ENCODE measurements around the gene DENND5B. TPM values are rescaled to one million over a fixed set of nuclear protein-coding genes. Genes with fewer than 3 reads are reported as not detected.

Gene DENND5B
- total RNA-seq (2022; extraction: Qiagen RNA extraction; ENCODE audit: low read depth): 9.6 to 17.3 TPM (median 15.4 TPM) in 5 replicates

GRCh38 chr12:31590642-31591379 is at the start of gene DENND5B:
TSS of gene DENND5B (minus strand) at chr12:31591136. CDS start at chr12:31590832, 304 bp downstream.

Other genes with a start within 250 kb of the DENND5B start
- 0.40 to 1.4 TPM (median 0.72 TPM) in 5 replicates for gene ETFBKMT, start 68.6 kb upstream of the DENND5B start, total RNA-seq (2022; extraction: Qiagen RNA extraction; ENCODE audit: low read depth)
- gene AMN1, start 137.9 kb upstream of the DENND5B start, total RNA-seq (2022; extraction: Qiagen RNA extraction; ENCODE audit: low read depth): 9.5 to 15.6 TPM (median 10.0 TPM) in 5 replicates